Osteoblast (primary cell): Measurements from ENCODE around the gene TPGS1. TPM values are rescaled to one million over a fixed set of nuclear protein-coding genes. Genes with fewer than 3 reads are reported as not detected.
A peak's percentile ranks its signal among the peaks of the same experiment; 100 is the strongest.

Experiments used
- DNase-seq: peaks from one replicate; pipeline ENCODE4 v3.0.0; 2011; ENCODE audit warnings: low spot score, mixed read lengths; ENCODE audit not compliant: insufficient read length; ENCODE audit errors: missing footprints
- H2AFZ ChIP-seq: 2 replicates; pipeline ENCODE4 v1.6.0; 2011; ENCODE audit warnings: mild to moderate bottlenecking, low read length
- H3K27ac ChIP-seq: 2 replicates; pipeline ENCODE4 v1.5.1; 2011; ENCODE audit warnings: mild to moderate bottlenecking, low read depth, low read length, moderate library complexity
- H3K27me3 ChIP-seq: 2 replicates; pipeline ENCODE4 v1.6.0; 2012; ENCODE audit warnings: mild to moderate bottlenecking, control low read depth, inconsistent platforms, low read length, moderate library complexity; ENCODE audit not compliant: insufficient read depth
- H3K36me3 ChIP-seq: 2 replicates; pipeline ENCODE4 v1.5.1; 2011; ENCODE audit warnings: mild to moderate bottlenecking, low read length, control low read depth, moderate library complexity; ENCODE audit not compliant: insufficient read depth
- H3K4me1 ChIP-seq: 2 replicates; pipeline ENCODE4 v1.5.1; 2011; ENCODE audit warnings: mild to moderate bottlenecking, low read length, control low read depth, moderate library complexity; ENCODE audit not compliant: insufficient read depth
- H3K4me2 ChIP-seq: 2 replicates; pipeline ENCODE4 v1.6.0; 2011; ENCODE audit warnings: mild to moderate bottlenecking, low read length; ENCODE audit not compliant: insufficient read depth
- H3K4me3 ChIP-seq: fragments of 200-600 bp; sonication (generic); 3 replicates; pipeline ENCODE4 v1.5.1; 2012; ENCODE audit warnings: mild to moderate bottlenecking, low read length, inconsistent platforms; ENCODE audit not compliant: insufficient read depth
- H3K79me2 ChIP-seq: 2 replicates; pipeline ENCODE4 v1.6.0; 2012; ENCODE audit warnings: mild to moderate bottlenecking, low read length, control low read depth, inconsistent platforms; ENCODE audit not compliant: insufficient read depth
- H3K9me3 ChIP-seq: 2 replicates; pipeline ENCODE4 v1.5.1; 2011; ENCODE audit warnings: low read depth, low read length, control low read depth
- H4K20me1 ChIP-seq: 2 replicates; pipeline ENCODE4 v1.6.0; 2012; ENCODE audit warnings: mild to moderate bottlenecking, low read length, control low read depth; ENCODE audit not compliant: insufficient read depth
- total RNA-seq: library from RNA; depleted of rRNA; stranded (reverse); fragments of >200 nt; gene quantifications from 2 replicates; pipeline ENCODE4 v1.2.3, GENCODE V29; 2012
- TF ChIP-seq, protein P1 (sequence below): IDR thresholded peaks from 2 replicates; pipeline ENCODE4 v1.5.1; 2011; ENCODE audit warnings: mild to moderate bottlenecking, low read depth, low read length, moderate library complexity; ENCODE audit errors: extremely low read depth

Gene TPGS1
- total RNA-seq, 1 donor = 47.8 TPM

DNA sequence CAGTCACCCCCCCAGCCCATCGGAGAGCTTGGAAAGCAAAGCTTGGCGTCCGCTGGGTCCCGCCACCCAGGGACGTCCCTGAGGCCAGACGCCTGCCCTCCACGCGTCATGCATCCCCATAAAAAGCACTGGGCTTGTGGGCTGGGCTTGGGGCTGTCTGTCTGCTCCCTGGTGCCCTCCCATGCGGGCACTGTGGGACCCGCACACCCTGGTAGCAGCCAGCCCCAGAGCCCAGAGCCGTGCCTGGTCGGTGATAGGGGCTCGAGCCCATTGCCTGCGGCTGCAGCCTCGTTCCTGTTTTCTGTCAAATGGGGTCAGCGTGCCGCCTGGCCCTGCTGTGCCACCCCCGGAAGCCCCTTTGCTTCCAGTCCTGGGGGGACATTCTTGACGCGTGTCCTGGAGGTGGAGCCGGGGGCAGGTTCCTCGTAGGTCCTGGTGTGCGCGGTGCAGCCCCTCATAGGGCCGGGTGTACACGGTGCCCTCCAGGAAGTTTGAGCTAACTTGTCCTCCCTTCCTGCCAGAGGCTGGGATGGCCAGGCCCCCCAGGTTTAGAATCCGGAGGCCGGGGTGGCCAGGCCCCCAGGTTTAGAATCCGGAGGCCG is 32.2 kb downstream of the TPGS1 start:
- H3K4me1 ChIP-seq = no peaks in the 10 kb centered on the region

DNA sequence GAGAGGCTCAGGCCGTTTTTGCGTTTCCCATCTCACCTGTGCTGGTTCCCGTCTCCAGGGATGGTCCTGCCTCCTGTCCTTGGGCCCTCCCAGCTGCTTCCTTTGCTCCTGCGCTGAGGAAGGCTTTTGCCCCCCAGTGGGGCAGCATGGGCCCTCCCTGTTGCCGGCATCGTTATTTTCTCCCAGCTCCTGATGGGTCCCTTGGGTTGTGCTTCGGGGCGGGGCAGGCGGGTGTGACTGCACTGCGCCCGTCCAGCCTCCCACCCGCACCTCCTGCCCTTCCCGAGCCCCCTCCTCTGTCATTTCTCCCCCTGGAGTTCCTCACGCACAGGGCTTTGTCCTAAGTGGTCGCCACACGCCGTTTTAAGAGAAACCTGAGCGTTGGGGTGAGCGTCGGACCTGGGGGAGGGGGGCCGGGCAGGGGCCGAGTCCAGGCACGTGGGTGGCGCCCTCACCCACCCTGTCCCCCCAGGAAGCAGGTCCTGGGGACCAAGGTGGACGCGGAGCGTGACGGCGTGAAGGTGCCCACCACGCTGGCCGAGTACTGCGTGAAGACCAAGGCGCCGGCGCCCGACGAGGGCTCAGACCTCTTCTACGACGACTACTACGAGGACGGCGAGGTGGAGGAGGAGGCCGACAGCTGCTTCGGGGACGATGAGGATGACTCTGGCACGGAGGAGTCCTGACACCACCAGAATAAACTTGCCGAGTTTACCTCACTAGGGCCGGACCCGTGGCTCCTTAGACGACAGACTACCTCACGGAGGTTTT is 33.8 kb downstream of the TPGS1 start:
- TF ChIP-seq, protein P1, sequence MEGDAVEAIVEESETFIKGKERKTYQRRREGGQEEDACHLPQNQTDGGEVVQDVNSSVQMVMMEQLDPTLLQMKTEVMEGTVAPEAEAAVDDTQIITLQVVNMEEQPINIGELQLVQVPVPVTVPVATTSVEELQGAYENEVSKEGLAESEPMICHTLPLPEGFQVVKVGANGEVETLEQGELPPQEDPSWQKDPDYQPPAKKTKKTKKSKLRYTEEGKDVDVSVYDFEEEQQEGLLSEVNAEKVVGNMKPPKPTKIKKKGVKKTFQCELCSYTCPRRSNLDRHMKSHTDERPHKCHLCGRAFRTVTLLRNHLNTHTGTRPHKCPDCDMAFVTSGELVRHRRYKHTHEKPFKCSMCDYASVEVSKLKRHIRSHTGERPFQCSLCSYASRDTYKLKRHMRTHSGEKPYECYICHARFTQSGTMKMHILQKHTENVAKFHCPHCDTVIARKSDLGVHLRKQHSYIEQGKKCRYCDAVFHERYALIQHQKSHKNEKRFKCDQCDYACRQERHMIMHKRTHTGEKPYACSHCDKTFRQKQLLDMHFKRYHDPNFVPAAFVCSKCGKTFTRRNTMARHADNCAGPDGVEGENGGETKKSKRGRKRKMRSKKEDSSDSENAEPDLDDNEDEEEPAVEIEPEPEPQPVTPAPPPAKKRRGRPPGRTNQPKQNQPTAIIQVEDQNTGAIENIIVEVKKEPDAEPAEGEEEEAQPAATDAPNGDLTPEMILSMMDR = no peak
- Histone ChIP-seq H3K4me3 (no peak overlapping the region), H2AFZ (no peak overlapping the region), H3K36me3 (peaks cover 10% of the 10 kb centered on the region), H3K27ac (no peak overlapping the region), H3K79me2 (peaks cover 26% of the 10 kb centered on the region), H4K20me1 (peaks cover 17% of the 10 kb centered on the region), H3K4me1 (no peaks in the 10 kb centered on the region), H3K4me2 (no peak overlapping the region), H3K9me3 (no peaks in the 10 kb centered on the region), H3K27me3 (no peaks in the 10 kb centered on the region)
- no peak for DNase-seq

More for the DNA sequence above, 32.2 kb downstream of the TPGS1 start:
- Histone ChIP-seq H3K4me3 (no peak overlapping the region), H3K27ac (no peak overlapping the region), H2AFZ (no peak overlapping the region), H4K20me1 (peaks cover 30% of the 10 kb centered on the region), H3K9me3 (no peaks in the 10 kb centered on the region), H3K36me3 (peaks cover 11% of the 10 kb centered on the region), H3K27me3 (no peaks in the 10 kb centered on the region), H3K79me2 (peaks cover 41% of the 10 kb centered on the region), H3K4me2 (no peak overlapping the region)
- TF ChIP-seq, protein P1 = no peak
- DNase-seq = no peak

DNA sequence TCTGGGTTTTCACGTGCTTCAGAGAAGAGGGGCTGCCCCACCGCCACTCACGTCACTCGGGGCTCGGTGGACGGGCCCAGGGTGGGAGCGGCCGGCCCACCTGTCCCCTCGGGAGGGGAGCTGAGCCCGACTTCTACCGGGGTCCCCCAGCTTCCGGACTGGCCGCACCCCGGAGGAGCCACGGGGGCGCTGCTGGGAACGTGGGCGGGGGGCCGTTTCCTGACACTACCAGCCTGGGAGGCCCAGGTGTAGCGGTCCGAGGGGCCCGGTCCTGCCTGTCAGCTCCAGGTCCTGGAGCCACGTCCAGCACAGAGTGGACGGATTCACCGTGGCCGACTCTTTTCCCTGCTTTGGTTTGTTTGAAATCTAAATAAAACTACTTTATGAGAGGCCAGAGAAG is 34.4 kb downstream of the TPGS1 start:
- Histone ChIP-seq H3K27ac (no peak overlapping the region), H3K4me2 (no peak overlapping the region), H3K4me3 (no peak overlapping the region), H3K9me3 (no peaks in the 10 kb centered on the region), H3K36me3 (peaks cover 4% of the 10 kb centered on the region), H2AFZ (no peak overlapping the region), H3K79me2 (peaks cover 20% of the 10 kb centered on the region), H3K27me3 (no peaks in the 10 kb centered on the region), H4K20me1 (peaks cover 12% of the 10 kb centered on the region), H3K4me1 (no peaks in the 10 kb centered on the region)
- TF ChIP-seq, protein P1 = no peak
- DNase-seq = no peak

DNA sequence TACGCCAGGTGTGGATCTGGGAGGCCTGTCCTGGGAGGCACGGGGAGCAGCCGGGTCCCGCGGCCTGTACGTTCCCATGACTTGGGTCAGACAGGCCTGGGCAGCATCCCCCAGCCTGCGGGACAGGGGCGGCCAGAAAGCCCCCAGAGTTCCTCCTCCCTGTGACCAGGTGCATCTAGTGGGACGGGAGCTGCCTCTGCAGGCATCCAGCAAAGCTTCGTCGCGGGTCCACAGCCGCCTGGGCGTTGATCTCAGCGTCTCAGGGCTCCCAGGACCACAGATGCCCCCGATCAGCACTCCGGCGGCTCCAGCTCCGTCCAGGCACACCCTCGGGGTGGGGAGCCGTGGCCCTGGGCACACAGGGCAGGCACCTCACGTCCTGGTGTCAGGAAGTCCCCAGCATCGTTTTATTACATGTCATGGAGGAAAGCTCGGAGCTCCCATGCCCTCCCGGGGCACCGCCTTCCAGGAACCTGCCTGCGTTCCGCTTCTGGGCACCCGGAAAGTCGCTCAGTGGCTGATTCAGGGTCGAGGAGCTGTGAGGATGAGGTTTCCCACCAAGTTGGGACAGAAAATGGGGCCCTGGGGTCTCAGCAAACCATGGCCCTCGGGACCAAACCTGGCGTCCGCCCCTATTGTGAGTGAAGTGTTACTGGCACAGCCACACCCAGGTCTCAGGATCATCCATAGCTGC is 35.0 kb downstream of the TPGS1 start:
- DNase-seq = peak; percentile 70
- H3K4me2 ChIP-seq = no peak overlapping the region
- H2AFZ ChIP-seq = no peak overlapping the region
- H3K79me2 ChIP-seq = peaks cover 15% of the 10 kb centered on the region
- H3K9me3 ChIP-seq = no peaks in the 10 kb centered on the region
- H3K4me1 ChIP-seq = no peaks in the 10 kb centered on the region
- TF ChIP-seq, protein P1 = no peak
- peaks cover 12% of the 10 kb centered on the region for H4K20me1 ChIP-seq
- H3K27ac ChIP-seq = no peak overlapping the region
- no peak overlapping the region for H3K4me3 ChIP-seq
- peaks cover 3% of the 10 kb centered on the region for H3K36me3 ChIP-seq
- no peaks in the 10 kb centered on the region for H3K27me3 ChIP-seq
